Epithelial cell of alveolus of lung (primary cell): ENCODE measurements around the gene APMAP. TPM values are rescaled to one million over a fixed set of nuclear protein-coding genes. Genes with fewer than 3 reads are reported as not detected.

Experiments used
- total RNA-seq: library from RNA; depleted of rRNA; stranded (reverse); fragments of >200 nt; gene quantifications from 2 replicates; pipeline ENCODE4 v1.2.1, GENCODE V29; 2015

Gene APMAP
- 66.4 and 113 TPM in 2 replicates for total RNA-seq

GRCh38 chr20:24992487-24993205 is at the start of gene APMAP:
Gene APMAP, minus strand, starts transcription at chr20:24992751. Its CDS starts 63 bp downstream, at chr20:24992688.

GRCh38 chr20:24948939-24949679 is 43.4 kb downstream of the APMAP start, which contains the start of gene CST7:
Gene CST7, plus strand, starts transcription at chr20:24949269. Its CDS starts 237 bp downstream, at chr20:24949506.

Other genes with a start within 250 kb of the APMAP start
- not detected in 2 replicates for gene CST7, start 43.5 kb downstream of the APMAP start, total RNA-seq
- gene ACSS1, start 65.4 kb upstream of the APMAP start, total RNA-seq: 3.0 and 3.2 TPM in 2 replicates
- not detected in 2 replicates for gene VSX1, start 89.4 kb upstream of the APMAP start, total RNA-seq
- gene ENTPD6, start 203.0 kb upstream of the APMAP start, total RNA-seq: 20.8 and 61.0 TPM in 2 replicates